ENCODE measurements around the gene SCAP.
A peak's percentile ranks its signal among the peaks of the same experiment; 100 is the strongest.
"Not testable (repeated sequence)": the region's sequence is repeated elsewhere in the genome, so short reads cannot be mapped to it uniquely, and the experiment has no call there.

SCAP gene

GRCh38 chr3:47394140-47394870 is 81.4 kb downstream of the SCAP start:
- DNase-seq, result no peak

DNA sequence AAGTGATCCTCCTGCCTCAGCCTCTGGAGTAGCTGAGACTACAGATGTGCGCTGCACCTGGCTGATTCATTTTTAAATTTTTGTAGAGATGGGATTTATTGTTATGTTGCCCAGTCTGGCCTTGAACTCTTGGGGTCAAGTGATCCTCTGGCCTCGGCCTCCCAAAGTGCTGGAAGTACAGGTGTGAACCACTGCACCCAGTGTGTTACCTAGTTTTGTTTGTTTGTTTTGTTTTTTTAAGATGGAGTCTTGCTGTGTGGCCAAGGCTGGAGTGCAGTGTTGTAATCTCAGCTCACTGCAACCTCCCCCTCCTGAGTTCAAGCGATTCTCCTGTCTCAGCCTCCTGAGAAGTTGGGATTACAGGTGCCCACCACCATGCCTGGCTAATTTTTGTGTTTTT is 82.8 kb downstream of the SCAP start:
- DNase-seq, result no peak

DNA sequence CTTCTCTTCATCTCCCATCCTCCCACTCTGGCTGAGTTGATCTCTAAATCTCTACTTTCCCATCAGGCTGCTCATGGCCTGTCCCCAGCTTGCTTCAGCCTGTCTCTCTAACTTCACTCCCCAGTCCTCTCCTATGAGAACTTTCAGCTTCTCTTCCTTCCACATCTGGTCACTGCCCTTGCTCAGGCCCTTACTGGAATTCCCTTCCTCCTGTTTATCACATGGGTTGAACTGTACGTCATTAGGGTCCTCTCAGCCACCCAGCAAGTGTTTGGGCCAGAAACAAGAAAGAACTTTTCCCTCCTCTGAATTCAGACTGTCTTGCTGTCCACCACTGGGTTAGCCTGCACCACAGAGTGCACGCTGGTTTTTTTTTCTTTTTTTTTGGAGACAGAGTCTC is 89.9 kb downstream of the SCAP start:
- DNase-seq, result no peak

DNA sequence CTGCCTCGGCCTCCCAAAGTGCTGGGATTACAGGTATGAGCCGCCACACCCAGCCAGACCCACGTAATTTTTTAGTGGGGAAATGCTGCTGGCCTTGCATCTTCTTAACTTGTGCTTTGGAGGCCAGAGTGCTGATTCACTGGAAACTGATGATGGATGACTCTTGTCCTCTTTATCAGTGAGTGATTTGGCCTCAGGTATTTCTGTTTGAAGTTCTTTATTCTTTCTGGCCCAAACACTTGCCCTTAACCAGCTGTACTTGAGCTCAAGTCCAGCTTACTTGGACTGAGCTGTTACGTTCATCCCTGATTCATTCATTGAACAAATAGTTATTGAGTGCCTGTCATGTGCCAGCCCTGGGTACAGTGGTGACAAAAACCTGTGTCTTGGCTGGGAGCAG is 90.7 kb downstream of the SCAP start:
- no peak for DNase-seq

GRCh38 chr3:47384425-47384824 is 91.3 kb downstream of the SCAP start:
- DNase-seq, result no peak

GRCh38 chr3:47381317-47382157 is 94.2 kb downstream of the SCAP start:
- peak; percentile 89 to 92 for DNase-seq

- DNase-seq, result peak; percentile 99 to 100
These were observed 95.0 kb downstream of the SCAP start, which contains the start of gene PTPN23 for GRCh38 chr3:47380601-47381316. PTPN23 (plus strand) TSS chr3:47381021; CDS start chr3:47381097, 76 bp downstream.

- no peak for DNase-seq
These were observed 95.6 kb downstream of the SCAP start for GRCh38 chr3:47380026-47380600.

DNA sequence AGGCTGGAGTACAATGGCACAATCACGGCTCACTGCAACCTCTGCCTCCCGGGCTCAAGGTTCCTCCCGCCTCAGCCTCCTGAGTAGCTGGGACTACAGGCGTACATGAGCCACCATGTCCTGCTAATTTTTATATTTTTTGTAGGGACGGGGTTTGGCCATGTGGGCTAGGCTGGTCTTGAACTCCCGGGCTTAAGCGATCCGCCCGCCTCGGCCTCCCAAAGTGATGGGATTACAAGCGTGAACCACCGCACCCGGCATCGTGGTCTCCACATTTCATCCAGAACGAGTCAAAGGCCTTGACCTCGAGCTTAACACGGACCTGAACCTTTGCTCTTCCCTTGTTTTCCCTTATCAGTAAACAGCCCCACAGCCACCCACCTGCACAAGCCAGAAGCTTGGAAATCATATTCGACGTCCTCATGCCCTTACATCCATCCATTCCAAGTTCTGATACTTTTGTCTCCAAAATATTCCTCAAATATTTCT is 96.3 kb downstream of the SCAP start:
- DNase-seq, result no peak

DNA sequence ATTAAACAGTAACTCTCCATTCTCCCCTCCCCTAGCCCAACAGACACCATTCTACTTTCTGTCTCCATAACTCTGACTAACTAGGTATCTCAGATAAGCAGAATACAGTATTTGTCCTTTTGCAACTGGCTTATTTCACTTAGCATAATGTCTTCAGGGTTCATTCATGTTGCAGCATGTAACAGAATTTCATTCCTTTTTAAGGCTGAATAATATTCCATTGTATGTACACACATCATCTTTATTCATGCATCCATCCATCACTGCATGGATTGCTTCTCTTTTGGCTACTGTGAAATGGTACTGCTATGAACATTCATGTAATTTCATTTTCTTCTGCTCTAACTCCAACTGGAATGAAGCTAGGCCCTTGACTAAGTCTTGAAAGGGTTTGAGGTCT is 96.9 kb downstream of the SCAP start:
- no peak for DNase-seq

DNA sequence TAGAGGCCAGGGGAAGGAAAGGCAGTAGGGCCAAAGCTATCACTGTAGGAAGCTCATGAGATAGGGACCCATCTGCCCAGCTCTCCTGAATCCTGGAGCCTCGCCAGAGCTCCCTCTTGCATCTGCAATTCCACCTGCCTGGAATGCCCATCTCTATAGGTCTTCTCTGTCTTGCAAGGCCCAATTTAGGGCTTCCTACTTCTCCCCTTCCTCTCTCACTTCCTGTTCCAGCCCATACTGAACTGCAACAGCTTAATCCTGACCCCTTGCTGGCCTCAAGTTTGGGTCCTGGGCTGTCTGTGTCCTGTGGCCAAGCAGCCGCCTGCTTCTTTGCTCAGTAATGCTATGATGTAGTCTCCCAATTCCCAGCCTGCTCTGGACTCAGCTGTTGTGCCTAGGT is 98.6 kb downstream of the SCAP start:
- DNase-seq, result peak; percentile 58 to 62

DNA sequence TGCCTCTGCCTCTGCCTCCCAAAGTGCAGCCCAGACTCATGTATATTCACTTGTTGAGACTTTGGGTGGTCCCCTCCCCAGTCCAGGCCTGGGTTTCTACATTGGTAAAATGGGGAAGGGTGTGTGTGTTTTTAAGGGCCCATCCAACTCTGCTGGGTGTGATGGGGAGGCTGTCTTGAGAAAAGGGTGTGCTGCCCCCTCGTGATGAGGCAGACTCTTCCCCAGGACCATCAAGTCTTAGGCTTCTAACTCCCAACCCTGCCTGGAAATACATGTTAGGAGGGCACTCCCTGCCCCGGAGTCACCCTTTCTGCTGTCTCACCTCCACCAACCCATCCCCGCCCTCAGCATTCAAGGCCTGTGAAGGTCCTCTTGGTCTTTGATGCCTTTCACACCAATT is 99.3 kb downstream of the SCAP start:
- no peak for DNase-seq

DNA sequence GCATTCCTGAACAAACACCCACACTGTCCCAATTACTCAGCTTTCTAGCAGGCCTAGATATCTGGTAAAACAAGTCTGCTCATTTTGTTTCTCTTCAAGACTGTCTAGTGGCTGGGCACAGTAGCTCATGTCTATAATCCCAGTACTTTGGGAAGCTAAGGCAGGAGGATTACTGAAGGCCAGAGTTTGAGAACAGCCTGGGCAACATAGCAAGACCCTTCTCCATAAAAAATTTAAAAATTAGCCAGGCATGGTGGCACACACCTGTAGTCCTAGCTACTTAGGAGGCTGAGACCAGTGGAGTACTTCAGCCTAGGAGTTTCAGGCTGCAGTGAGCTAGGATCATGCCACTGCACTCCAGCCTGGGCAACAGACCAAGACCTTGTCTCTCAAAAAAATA is 101.2 kb downstream of the SCAP start:
- no peak for DNase-seq

- DNase-seq, result peak; percentile 24 to 32
These were observed 104.6 kb downstream of the SCAP start for GRCh38 chr3:47370887-47371697.

GRCh38 chr3:47370020-47370419 is 105.7 kb downstream of the SCAP start:
- not testable (repeated sequence) for DNase-seq

- DNase-seq, result no peak
These were observed 108.1 kb downstream of the SCAP start for GRCh38 chr3:47367631-47368030.

DNA sequence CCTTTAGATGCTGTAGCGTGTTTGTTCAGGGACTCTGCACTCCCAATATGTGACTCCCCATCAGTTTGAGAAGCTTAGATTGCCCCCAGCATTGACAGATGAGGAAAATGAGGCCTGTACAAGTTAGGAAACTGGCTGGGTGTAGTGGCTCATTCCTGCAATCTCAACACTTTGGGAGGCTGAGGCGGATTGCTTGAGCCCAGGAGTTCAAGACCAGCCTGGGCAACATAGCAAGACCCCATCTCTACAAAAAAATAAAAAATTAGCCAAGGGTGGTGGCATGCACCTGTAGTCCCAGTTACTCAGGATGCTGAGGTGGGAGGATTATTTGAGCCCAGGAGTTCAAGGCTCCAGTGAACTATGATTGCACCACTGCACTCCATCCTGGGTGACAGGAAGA is 108.9 kb downstream of the SCAP start:
- no peak for DNase-seq

DNA sequence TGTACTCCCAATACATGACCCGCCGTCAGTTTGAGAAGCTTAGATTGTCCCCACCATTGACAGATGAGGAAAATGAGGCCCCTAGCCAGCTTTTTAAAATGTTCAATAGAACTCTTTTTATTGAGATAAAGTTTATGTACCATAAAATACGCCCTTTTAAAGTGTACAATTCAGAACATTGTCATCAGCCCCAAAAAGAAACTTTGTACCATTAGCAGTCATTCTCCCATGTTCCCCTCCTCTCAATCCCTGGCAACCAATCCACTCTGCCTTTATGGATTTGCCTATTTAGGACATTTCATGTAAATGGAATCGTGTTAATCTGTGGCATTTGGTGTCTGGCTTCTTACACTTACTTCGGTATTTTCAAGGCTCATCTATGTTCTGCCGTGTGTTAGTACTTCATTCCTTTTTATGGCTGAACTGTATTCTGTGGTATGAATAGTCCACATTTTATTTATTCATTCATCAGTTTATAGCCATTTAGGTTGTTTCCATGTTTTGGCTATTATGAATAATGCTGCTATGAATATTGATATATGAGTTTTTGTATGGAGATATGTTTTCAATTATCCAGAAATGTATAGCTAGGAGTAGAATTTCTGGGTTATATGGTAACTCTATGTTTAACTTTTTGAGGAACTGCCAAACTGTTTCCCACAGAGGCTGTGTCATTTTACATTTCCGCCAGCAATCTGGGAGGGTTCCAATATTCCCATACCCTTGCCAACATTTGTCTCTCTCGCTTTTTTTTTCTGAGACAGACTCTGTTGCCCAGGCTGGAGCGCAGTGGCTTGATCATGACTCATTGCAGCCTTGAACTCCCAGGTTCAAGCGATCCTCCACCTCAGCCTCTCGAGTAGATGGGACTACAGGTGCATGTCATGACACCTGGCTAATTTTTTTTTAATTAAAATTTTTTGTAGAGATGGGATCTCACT is 110.3 kb downstream of the SCAP start:
- DNase-seq, result no peak
